NCI-H2029 (cell line): ENCODE measurements around the gene HLCS.

Experiments used
- DNase-seq: peaks from one replicate; lab custom pipeline; 2025; lab: John Stamatoyannopoulos, UW

The HLCS gene

GRCh38 chr21:36719614-36720013 lies 246.9 kb downstream of the HLCS start:
- DNase-seq, result no peak

- no peak for DNase-seq
Measured at GRCh38 chr21:36718951-36719501, 247.4 kb downstream of the HLCS start.

GRCh38 chr21:36717976-36718375 lies 248.5 kb downstream of the HLCS start:
- no peak for DNase-seq

- DNase-seq, result no peak
Measured at GRCh38 chr21:36716836-36717235, 249.6 kb downstream of the HLCS start.

DNA sequence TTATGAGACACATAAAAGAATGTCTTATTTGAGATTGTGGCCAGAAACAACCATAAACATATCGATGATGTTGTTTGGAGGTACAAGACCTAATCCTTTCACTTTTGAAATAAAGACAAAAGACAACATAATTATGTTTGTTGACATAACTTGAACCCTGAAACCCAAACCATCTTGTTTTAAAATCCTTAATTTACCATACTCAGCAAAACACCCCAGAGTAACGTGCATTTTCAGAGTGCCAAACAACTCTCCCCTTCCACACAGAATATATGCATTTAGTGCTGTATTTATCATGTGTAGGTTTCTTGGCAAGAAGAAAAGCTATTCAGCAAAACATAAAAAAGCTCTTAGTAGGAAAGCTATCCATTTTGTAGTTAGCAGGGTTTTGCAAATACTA lies 250.1 kb downstream of the HLCS start:
- no peak for DNase-seq

DNA sequence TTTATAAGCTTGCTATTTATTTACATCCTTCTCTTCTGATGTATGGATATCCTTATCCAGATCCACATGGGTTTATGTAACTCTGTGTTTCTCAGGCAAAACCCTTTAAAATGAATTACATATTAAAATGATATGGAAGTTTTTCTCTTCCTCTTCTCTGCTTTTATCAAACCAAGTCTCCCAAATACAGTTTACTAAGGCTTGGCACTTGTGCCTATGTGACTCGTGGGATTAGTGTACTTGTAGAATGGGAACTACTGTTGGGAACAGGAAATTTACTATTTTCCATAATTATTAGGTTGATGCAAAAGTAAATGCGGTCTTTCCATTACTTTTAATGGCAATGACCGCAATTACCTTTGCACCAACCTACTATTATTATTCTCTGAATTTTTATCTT lies 252.7 kb downstream of the HLCS start:
- DNase-seq, result no peak

- no peak for DNase-seq
Measured at GRCh38 chr21:36710729-36711048, 255.8 kb downstream of the HLCS start.

DNA sequence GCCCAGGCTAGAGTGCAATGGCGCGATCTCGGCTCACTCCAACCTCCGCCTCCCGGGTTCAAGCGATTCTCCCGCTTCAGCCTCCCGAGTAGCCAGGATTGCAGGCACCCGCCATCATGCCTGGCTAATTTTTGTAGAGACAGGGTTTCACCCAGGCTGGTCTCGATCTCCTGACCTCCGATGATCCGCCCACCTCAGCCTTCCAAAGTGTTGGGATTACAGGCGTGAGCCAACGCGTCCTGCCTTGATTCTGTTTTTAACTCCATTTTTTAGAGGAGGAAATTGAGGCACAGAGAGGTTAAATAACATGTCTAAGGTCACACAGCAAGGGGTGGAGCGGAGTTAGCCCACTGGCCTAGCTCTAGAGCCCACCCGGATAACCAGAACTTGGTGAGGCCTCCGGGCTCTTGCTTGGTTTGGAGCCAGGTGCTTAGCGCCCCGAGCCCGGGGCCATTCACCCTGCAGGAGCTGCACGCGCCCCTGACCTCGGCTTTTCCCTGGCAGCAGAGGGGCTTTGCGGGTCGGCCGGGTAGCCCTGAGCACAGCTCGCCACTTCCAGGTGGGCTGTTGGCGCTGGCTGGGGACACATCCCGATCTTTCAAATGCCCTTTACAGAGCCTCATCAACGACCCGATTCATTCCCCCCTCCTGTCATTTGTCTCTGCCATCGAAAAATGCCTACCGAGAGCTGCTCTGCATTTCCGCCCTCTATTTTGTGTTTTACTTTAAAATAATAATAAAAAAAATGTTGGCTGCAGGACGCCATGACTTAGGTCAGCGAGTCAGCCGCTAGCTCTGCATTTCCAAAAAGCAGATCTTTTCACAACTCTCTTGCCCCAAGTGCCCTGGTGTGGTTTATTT lies 256.4 kb downstream of the HLCS start:
- DNase-seq, result no peak

GRCh38 chr21:36709030-36709867 lies 257.2 kb downstream of the HLCS start:
- no peak for DNase-seq

DNA sequence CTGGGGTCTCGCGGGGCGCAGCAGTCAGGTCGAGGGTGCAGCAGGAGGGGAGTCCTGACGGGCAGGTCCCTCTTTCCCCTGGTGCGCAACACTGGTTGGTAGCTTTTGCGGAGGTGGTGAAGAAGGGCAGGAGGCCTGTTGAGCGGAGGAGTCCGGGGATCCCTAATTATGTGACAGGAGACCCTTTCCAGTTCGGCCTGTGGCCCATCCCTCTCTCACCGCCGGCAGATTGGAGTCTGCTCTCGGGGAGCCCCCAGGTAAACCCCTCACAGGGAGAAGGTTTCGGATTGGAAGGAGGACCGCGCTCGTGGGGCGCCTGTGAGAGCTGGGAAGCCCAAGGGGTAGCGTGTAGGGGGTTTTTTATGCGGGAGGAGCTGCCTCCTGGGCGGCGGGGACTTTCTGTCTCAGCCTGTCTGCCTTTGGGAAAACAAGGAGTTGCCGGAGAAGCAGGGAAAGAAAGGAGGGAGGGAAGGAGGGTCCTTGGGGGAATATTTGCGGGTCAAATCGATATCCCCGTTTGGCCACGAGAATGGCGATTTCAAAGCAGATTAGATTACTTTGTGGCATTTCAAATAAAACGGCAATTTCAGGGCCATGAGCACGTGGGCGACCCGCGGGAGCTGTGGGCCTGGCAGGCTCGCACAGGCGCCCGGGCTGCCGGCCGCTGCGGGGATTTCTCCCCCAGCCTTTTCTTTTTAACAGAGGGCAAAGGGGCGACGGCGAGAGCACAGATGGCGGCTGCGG lies 258.0 kb downstream of the HLCS start:
- DNase-seq, result no peak

- no peak for DNase-seq
Measured at GRCh38 chr21:36707763-36708285, 258.6 kb downstream of the HLCS start.

DNA sequence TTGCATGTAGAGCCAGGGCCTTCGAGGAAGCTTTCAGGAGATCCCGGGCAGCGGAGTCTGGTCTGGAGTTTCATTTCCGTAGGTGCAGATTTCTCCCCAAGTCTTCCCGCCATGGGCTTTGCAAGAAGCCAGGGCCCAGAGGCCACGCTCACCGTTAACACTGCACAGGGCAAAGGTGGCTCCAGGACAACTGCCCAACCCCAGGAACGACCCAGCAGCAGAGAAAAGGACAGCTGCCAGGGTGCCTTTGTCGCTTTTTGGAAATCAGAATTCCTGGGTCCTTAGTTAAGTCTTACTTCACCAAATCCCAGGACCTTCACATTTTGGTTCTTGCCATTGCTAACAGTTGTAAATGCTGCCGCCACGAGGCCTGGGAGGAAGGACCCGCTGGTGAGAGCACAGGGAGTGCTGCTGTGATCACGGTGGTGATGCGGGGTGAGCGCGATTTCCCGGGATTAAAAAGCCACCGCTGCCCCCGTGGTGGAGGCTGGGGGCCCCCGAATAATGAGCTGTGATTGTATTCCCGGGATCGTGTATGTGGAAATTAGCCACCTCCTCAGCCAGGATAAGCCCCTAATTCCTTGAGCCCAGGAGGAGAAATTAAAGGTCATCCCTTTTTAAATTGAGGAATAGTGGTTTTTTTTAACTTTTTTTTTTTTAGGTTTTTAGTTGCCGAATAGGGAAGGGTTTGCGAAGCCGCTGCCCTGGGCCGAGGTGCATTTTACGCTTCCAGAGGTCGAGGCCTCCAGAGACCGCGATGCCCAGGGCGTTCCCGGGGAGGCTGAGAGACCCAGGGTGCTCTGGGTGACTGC lies 259.3 kb downstream of the HLCS start:
- no peak for DNase-seq

DNA sequence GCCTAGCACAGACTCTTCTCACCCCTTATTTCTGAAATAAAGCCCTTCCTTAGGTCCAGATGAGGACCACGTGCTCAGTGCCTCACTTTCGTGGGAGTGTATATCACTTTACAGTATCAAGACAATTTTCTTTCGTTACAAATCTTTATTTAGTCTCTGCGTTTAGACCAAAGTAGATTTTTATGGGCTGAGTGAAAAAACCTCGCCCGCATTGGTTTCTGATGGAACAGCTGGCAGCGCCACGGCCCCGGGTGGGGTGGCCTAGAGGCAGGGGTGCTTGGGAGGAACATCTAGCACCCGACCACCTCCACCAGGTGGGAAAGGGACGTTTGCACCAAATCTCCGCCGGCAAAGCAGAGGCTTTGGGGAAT lies 260.0 kb downstream of the HLCS start:
- no peak for DNase-seq

DNA sequence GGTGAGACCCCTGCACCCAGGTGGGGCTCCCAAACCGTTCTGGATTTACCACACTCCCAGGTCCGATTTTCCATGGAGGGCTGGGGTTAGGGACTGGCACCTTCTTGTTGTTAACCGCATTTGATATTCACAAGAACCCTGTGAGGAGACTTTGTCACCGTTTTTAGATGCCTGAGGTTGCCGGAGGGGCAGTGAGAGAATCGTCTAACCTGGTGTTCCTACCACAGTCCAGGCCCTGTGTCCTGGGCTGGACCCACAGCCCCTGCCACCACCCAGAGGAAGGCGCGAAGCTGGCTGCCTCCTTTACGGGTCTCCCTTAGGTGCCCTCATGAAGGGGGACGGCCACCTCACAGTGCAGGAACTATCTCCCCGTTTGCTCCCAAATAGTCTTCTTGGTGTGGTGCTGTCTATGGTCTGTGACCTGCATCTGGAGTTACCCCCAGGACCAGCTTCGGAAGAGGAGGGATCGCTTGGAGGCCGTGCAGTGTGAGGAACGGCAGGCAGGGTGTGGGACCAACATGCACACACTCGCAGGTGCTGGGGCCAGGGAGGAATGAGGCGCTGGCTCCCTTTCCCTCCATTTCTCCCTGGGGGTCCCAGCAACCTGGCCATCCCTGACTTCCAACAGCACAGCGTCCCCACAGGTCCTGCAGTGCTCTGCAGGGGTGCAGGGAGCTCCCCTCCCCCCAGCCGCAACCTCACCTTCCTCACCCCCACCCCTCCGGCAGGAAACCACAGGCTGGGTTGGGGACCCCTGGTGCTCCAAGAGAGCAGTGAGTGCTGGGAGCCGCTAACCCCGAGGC lies 260.6 kb downstream of the HLCS start:
- no peak for DNase-seq

GRCh38 chr21:36704958-36705678 lies 261.4 kb downstream of the HLCS start:
- no peak for DNase-seq

GRCh38 chr21:36704281-36704957 lies 262.1 kb downstream of the HLCS start:
- DNase-seq, result no peak

DNA sequence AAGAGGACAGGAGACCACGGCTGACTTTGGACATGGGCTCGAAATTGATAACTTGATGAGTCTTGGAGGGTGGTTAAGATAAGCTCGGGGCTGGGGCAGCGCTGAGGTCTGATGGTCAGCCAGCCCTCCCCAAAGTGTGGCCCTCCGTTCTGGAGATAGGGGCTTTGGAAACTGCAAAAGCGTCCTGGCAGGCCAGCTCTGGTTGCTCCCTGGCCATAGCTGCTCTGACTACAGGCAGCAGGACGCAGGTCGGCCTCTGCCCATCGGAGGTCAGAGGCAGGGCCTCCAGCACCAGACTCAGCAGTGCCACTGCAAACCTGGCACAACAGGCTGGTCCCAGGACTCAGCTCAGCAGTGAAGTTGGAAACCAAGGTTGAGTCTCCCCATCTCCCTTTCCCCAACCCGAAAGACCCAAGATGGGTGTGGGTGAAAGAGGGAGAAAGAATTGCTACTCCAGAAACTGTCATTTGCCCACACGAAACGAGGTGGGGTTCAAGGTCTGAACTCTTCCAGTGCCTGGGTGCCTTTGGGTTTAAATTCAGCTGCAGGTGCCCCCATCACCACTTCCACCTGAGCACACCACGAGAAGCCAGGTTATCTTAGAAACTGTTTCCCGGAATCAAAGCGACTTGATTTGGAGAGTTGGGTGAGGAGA lies 262.7 kb downstream of the HLCS start:
- no peak for DNase-seq

DNA sequence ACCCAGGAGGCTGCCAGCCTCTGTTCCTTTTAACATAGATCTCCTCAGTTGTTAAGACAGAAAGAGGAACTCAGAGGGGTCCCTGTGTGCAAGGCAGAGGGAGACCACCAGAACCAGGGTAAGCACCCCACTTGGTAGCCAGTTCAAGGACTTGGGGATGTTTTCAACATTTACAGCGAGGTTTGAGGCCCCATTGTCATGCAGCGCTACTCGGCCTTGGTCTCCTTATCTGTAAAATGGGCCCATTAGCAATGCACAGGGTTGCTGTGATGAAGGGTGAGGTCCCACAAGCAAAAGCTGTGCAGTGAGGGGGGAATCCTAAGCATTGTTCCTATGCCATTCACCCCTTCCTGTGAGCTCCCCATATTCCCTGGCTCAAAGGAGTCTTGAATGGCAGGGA lies 263.3 kb downstream of the HLCS start:
- no peak for DNase-seq

DNA sequence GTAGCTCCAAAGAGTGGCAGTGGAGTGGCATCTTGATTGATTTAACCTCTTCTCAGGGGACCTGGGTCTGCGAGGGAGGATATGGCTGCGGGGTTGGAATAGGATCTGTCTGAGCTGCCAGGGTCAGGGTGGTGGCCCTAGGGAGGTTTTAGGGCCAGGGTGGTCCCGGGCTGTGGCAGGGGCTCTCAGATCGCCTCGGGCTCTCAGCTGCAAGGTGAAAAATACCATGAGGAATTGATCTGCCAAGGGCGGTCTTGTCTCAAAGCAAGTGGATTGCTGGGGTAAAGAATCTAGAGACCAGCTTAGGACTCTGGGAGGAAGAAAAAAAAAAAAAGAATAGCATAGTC lies 263.9 kb downstream of the HLCS start:
- no peak for DNase-seq
